ENCODE measurements around the gene TMEM169. TPM values are rescaled to one million over a fixed set of nuclear protein-coding genes. Genes with fewer than 3 reads are reported as not detected.

Gene TMEM169
- total RNA-seq, 4 donors from 2014 or later, result 1.9 to 3.1 (median 2.4) TPM

- no peaks in the 10 kb centered on the region for H3K36me3 ChIP-seq
- intact Hi-C loops (cut with DNase I), result no loop called here
- no peak overlapping the region for H3K4me3 ChIP-seq (replicated peaks in 1 of 3)
- TF ChIP-seq POLR2A (IDR thresholded peaks at IDR 0.05) (peak in 1 of 2 donors; percentile 41), CTCF (IDR thresholded peaks at IDR 0.05) (no peak)
- H3K9me3 ChIP-seq, result no peaks in the 10 kb centered on the region
- H3K4me1 ChIP-seq, result peaks cover 25 to 32% of the 10 kb centered on the region in 2 donors
- DNase-seq, result peak; percentile 72 to 80
- WGBS, 2 donors, result 8 to 27% methylated on average over 7 of the region's 7 CpGs
- no peaks in the 10 kb centered on the region for H3K27me3 ChIP-seq
- H3K27ac ChIP-seq, result peak overlapping the region; percentile 60 to 93 (median 74)
Measured at GRCh38 chr2:216057688-216058193, 24.0 kb upstream of the TMEM169 start.

DNA sequence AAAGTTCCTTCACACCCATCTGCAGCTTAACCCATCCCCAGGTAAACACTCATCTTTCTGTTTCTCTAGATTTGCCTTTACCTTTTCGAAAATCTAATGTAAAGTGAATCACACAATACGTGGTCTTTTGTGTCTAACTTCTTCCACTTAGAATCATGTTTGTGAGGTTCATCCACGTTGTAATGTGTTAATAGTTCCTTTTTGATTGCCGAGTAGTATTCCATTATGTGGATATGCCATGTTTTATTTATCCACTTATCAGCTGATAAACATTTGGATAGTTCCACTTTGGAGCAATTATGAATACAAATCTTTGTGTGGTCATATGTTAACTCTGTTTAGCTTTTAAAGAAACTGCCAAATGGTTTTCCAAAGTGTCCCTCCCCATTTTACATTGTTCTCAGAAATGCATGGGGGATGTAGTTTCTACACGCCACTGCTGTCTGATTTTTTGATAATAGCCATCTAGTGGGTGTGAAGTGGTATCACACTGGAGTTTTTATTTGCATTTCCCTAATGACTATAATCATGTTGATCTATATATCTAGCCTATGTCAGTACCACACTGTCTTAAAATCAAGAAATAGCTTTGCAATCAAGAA, 22.4 kb upstream of the TMEM169 start:
- TF ChIP-seq POLR2A (IDR thresholded peaks at IDR 0.05) (no peak), CTCF (IDR thresholded peaks at IDR 0.05) (peak in 1 of 6 experiments; percentile 11)
- no peaks in the 10 kb centered on the region for H3K27me3 ChIP-seq
- H3K4me3 ChIP-seq (replicated peaks in 1 of 3), result no peak overlapping the region
- 95 to 98% methylated on average over 5 of the region's 5 CpGs for WGBS, 2 donors
- no peaks in the 10 kb centered on the region for H3K36me3 ChIP-seq
- H3K4me1 ChIP-seq, result peaks cover 25 to 32% of the 10 kb centered on the region in 2 donors
- no peak for DNase-seq
- H3K9me3 ChIP-seq, result no peaks in the 10 kb centered on the region
- H3K27ac ChIP-seq, result peak overlapping the region in 1 of 3 donors; percentile 93
- intact Hi-C loops (cut with DNase I), result no loop called here

DNA sequence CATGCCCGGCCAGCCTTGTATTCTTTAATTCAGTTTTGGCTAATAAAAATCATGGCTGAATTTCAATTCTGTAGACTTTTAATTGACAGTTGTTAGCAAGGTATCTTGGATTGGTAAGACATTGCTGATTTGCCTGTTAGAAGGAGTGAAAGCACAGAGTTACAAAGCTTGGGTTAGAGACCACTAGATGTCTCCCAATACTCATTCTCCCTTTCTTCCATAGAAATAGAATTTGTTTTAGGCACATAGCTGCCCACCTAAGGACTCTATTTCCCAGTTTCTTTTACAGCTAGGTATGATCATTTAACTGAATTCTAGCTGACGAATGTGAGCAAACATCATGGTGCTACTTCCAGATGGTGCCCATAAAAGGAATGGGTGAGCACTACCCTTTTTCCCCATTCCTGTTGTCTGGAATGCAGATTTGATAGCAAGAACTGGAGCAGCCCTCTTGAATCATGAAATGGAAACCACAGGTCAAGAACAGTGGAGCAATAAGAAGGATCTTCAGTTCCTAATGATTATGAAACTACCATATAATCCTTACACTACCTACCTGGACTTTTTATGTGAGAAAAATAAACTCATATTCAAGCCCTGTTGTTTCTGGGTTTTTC, 17.6 kb upstream of the TMEM169 start:
- Histone ChIP-seq H3K4me1 (no peaks in the 10 kb centered on the region), H3K36me3 (no peaks in the 10 kb centered on the region), H3K27ac (no peak overlapping the region), H3K27me3 (no peaks in the 10 kb centered on the region), H3K9me3 (no peaks in the 10 kb centered on the region), H3K4me3 (replicated peaks in 1 of 3) (no peak overlapping the region)
- DNase-seq, result no peak
- intact Hi-C loops (cut with DNase I), result no loop called here
- 96 to 100% methylated on average over 2 of the region's 2 CpGs for WGBS, 2 donors
- no peak for TF ChIP-seq POLR2A (IDR thresholded peaks at IDR 0.05)
- TF ChIP-seq CTCF (IDR thresholded peaks at IDR 0.05), result peak in 1 of 6 experiments; percentile 19

- intact Hi-C loops (cut with DNase I), result no loop called here
- no peak for TF ChIP-seq CTCF (IDR thresholded peaks at IDR 0.05)
- no peak for TF ChIP-seq POLR2A (IDR thresholded peaks at IDR 0.05)
- no peaks in the 10 kb centered on the region for H3K4me1 ChIP-seq
- no peak overlapping the region for H3K4me3 ChIP-seq (replicated peaks in 1 of 3)
- no peak for DNase-seq
- no peaks in the 10 kb centered on the region for H3K9me3 ChIP-seq
- no peaks in the 10 kb centered on the region for H3K36me3 ChIP-seq
- WGBS, 2 donors, result 91% methylated on average over 1 of the region's 1 CpG
- no peak overlapping the region for H3K27ac ChIP-seq
- no peaks in the 10 kb centered on the region for H3K27me3 ChIP-seq
Measured at GRCh38 chr2:216064665-216065064, 17.1 kb upstream of the TMEM169 start.

DNA sequence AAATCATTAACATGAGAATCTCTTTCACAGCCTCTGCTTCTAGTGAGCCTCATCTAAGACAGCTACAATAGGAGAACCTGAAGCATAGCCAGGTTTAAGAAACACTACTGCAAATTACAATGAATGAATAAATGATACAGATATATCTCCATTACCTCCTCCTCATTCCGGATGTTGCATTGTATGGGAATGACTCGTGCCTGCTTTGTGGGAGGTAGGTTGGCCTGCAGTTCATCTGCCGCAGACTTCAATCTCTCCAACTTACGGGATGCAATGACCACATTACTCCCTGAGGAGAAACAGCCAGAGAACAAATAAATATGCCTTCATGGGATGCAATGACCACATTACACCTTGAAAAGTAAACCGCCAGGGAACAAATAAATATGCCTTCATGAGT, 15.5 kb upstream of the TMEM169 start:
- Histone ChIP-seq H3K36me3 (no peaks in the 10 kb centered on the region), H3K27ac (no peak overlapping the region), H3K27me3 (no peaks in the 10 kb centered on the region), H3K4me3 (replicated peaks in 1 of 3) (no peak overlapping the region), H3K9me3 (no peaks in the 10 kb centered on the region), H3K4me1 (no peaks in the 10 kb centered on the region)
- intact Hi-C loops (cut with DNase I), result no loop called here
- no peak for DNase-seq
- 97% methylated on average over 5 of the region's 5 CpGs for WGBS, 2 donors
- TF ChIP-seq CTCF (IDR thresholded peaks at IDR 0.05) (no peak), POLR2A (IDR thresholded peaks at IDR 0.05) (no peak)

Measured in thyroid gland (tissue), 4 donors.